GM12801 (cell line): ENCODE data around the gene RNF13.

Experiments
- TF ChIP-seq, protein P1 (sequence below): IDR thresholded peaks from one replicate; pipeline ENCODE4 v1.5.1; 2011; ENCODE audit warnings: control low read depth; ENCODE audit not compliant: insufficient read length; ENCODE audit errors: extremely low read depth

The RNF13 gene

DNA sequence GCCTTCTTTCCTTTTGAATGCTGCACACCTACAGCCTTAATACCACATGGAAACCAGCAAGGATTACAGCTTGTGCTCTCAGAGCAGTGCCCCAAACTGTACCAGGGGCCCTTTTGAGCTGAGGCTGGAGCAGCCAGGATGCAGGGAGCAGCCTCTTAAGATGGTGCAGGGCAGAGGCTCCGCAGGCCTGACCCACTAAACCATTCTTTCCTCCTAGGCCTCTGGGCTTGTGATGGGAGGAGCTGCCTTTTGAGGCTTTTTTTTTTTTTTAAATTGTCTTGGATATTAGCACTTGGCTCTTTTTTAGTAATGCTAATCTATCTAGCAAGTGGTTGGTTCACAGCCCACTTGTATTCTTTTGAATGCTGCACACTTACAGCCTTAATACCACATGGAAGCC lies 120.0 kb downstream of the RNF13 start:
- TF ChIP-seq, protein P1, sequence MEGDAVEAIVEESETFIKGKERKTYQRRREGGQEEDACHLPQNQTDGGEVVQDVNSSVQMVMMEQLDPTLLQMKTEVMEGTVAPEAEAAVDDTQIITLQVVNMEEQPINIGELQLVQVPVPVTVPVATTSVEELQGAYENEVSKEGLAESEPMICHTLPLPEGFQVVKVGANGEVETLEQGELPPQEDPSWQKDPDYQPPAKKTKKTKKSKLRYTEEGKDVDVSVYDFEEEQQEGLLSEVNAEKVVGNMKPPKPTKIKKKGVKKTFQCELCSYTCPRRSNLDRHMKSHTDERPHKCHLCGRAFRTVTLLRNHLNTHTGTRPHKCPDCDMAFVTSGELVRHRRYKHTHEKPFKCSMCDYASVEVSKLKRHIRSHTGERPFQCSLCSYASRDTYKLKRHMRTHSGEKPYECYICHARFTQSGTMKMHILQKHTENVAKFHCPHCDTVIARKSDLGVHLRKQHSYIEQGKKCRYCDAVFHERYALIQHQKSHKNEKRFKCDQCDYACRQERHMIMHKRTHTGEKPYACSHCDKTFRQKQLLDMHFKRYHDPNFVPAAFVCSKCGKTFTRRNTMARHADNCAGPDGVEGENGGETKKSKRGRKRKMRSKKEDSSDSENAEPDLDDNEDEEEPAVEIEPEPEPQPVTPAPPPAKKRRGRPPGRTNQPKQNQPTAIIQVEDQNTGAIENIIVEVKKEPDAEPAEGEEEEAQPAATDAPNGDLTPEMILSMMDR, result no peak

DNA sequence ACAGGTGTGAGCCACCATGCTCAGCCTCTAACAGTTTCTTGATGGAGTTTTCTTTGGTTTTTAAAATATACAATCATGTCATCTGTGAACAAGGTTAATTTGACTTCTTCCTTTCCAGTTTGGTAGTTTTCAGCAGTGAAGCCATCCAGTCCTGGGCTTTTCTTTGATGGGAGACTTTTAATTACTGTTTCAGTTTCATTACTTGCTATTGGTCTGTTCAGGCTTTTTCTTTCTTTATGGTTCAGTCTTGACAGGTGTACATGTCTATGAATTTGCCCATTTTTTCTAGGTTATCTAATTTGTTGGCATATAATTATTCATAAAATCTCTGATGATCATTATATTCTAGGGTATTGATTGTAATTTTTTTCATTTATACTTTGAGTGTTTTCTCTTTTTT lies 120.8 kb downstream of the RNF13 start:
- TF ChIP-seq, protein P1, result no peak

- TF ChIP-seq, protein P1, result no peak
Observed at GRCh38 chr3:149934524-149934923, 121.5 kb downstream of the RNF13 start.

- TF ChIP-seq, protein P1, result no peak
Observed at GRCh38 chr3:149936812-149937230, 123.8 kb downstream of the RNF13 start.

DNA sequence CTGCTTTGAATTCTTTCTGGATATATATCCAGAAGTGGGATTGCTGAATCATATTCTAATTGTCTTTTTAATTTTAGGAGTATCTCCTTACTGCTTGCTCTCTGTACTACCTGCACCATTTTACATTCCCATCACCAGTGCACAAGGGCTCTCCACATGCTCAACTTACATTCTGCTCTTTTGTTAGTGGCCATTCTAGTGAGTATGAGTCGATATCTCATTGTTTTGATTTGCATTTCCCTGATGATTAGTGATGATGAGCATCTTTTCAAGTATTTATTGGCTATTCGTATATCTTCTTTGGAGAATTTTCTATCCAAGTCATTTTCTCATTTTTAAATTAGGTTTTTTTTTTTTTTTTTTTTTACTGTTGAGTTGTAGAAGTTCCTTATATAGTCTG lies 128.2 kb downstream of the RNF13 start:
- TF ChIP-seq, protein P1, result no peak

- TF ChIP-seq, protein P1, result no peak
Observed at GRCh38 chr3:149941946-149942345, 128.9 kb downstream of the RNF13 start.

- TF ChIP-seq, protein P1, result no peak
Observed at GRCh38 chr3:149942409-149942808, 129.4 kb downstream of the RNF13 start.

GRCh38 chr3:149947231-149947630 lies 134.2 kb downstream of the RNF13 start:
- TF ChIP-seq, protein P1, result no peak
